ENCODE data around the gene C8B.

DNA sequence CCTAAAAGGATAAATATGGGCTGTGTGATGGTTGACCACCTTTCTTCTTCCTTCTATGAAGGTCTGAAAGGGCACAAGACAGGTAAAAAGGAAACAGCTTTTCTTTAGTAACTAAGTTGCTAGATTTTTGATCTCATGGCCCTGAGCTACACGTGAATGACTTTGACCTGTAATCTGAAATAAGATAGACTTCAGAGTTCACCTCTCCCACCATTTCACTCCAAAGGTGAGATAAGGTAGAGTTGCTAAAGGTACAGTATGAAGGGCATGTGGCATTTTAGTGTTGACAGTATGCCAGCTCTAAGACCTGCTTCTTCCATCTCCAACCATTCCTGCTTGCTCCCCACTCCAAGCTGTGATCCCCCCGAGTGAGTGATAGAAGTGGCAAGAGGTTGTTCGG, 25.8 kb upstream of the C8B start:
- TF ChIP-seq EZH2 (IDR thresholded peaks at IDR 0.05; ENCODE audit: low read depth) = no peak
- TF ChIP-seq, protein P1, sequence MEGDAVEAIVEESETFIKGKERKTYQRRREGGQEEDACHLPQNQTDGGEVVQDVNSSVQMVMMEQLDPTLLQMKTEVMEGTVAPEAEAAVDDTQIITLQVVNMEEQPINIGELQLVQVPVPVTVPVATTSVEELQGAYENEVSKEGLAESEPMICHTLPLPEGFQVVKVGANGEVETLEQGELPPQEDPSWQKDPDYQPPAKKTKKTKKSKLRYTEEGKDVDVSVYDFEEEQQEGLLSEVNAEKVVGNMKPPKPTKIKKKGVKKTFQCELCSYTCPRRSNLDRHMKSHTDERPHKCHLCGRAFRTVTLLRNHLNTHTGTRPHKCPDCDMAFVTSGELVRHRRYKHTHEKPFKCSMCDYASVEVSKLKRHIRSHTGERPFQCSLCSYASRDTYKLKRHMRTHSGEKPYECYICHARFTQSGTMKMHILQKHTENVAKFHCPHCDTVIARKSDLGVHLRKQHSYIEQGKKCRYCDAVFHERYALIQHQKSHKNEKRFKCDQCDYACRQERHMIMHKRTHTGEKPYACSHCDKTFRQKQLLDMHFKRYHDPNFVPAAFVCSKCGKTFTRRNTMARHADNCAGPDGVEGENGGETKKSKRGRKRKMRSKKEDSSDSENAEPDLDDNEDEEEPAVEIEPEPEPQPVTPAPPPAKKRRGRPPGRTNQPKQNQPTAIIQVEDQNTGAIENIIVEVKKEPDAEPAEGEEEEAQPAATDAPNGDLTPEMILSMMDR (conservative IDR thresholded peaks at IDR 0.05) = no peak

Data from PC-9 (cell line).